Renal cortical epithelial cell (primary cell): ENCODE data around the gene CEACAM19. TPM values are rescaled to one million over a fixed set of nuclear protein-coding genes. Genes with fewer than 3 reads are reported as not detected.

ENCODE experiments used
- DNase-seq: peaks from one replicate; pipeline ENCODE4 v3.0.0-alpha.2; 2011; ENCODE audit warnings: low read depth
- total RNA-seq: library from RNA; depleted of rRNA; stranded (reverse); fragments of >200 nt; gene quantifications from 2 replicates; pipeline ENCODE4 v1.2.3, GENCODE V29; 2014

CEACAM19 gene
- total RNA-seq, 1 donor from 2014 or later, result 9.4 TPM

- no peak for DNase-seq
Measured at GRCh38 chr19:44722131-44723121, 51.1 kb downstream of the CEACAM19 start.

- DNase-seq, result no peak
Measured at GRCh38 chr19:44723299-44723951, 52.1 kb downstream of the CEACAM19 start.

GRCh38 chr19:44723952-44724319 lies 52.7 kb downstream of the CEACAM19 start:
- DNase-seq, result peak; percentile 71

GRCh38 chr19:44725251-44725650 lies 54.0 kb downstream of the CEACAM19 start:
- DNase-seq, result no peak

- no peak for DNase-seq
Measured at GRCh38 chr19:44725684-44726083, 54.4 kb downstream of the CEACAM19 start.

- no peak for DNase-seq
Measured at GRCh38 chr19:44726465-44726864, 55.2 kb downstream of the CEACAM19 start.

GRCh38 chr19:44728178-44728577 lies 56.9 kb downstream of the CEACAM19 start:
- DNase-seq, result no peak

- no peak for DNase-seq
Measured at GRCh38 chr19:44729516-44730033, 58.3 kb downstream of the CEACAM19 start.

- no peak for DNase-seq
Measured at GRCh38 chr19:44731081-44731480, 59.8 kb downstream of the CEACAM19 start.

- no peak for DNase-seq
Measured at GRCh38 chr19:44731622-44732021, 60.3 kb downstream of the CEACAM19 start.

- DNase-seq, result no peak
Measured at GRCh38 chr19:44732235-44733014, 61.1 kb downstream of the CEACAM19 start.

Other genes with a start within 250 kb of the CEACAM19 start
- 11.3 and 13.4 TPM in 2 replicates for gene ZNF229, start 223.0 kb upstream of the CEACAM19 start, total RNA-seq
- 13.0 and 14.4 TPM in 2 replicates for gene ZNF180, start 171.0 kb upstream of the CEACAM19 start, total RNA-seq
- gene CEACAM20, start 141.8 kb upstream of the CEACAM19 start, total RNA-seq, result not detected in 2 replicates
- gene IGSF23, start 57.9 kb upstream of the CEACAM19 start, total RNA-seq, result 0.17 and 2.7 TPM in 2 replicates
- 230 and 248 TPM in 2 replicates for gene PVR, start 27.6 kb upstream of the CEACAM19 start, total RNA-seq
- gene CEACAM16, start 27.7 kb downstream of the CEACAM19 start, total RNA-seq, result not detected in 2 replicates
- 2.3 and 10.8 TPM in 2 replicates for gene BCL3, start 77.2 kb downstream of the CEACAM19 start, total RNA-seq
- 2.4 and 23.1 TPM in 2 replicates for gene CBLC, start 106.4 kb downstream of the CEACAM19 start, total RNA-seq
- 7.5 and 186 TPM in 2 replicates for gene BCAM, start 137.6 kb downstream of the CEACAM19 start, total RNA-seq
- 119 and 183 TPM in 2 replicates for gene NECTIN2, start 174.8 kb downstream of the CEACAM19 start, total RNA-seq
- 65.9 and 71.9 TPM in 2 replicates for gene TOMM40, start 219.8 kb downstream of the CEACAM19 start, total RNA-seq
- 14.8 and 38.3 TPM in 2 replicates for gene APOE, start 234.3 kb downstream of the CEACAM19 start, total RNA-seq
- gene APOC1, start 243.1 kb downstream of the CEACAM19 start, total RNA-seq, result 0.20 and 5.4 TPM in 2 replicates